Esophagus squamous epithelium (tissue), 5 donors: ENCODE results near the gene REV3L. TPM values are rescaled to one million over a fixed set of nuclear protein-coding genes. Genes with fewer than 3 reads are reported as not detected.

Source experiments
- DNase-seq: peaks from one replicate; lab custom pipeline; 2025; lab: John Stamatoyannopoulos, UW
- H3K27ac ChIP-seq, 4 donors: fragments of 200-600 bp; sonication (generic); one replicate each; pipeline ENCODE4 v1.5.1; 2016 to 2019; ENCODE audit warnings: mild to moderate bottlenecking in 1 of 4
- H3K27me3 ChIP-seq, 4 donors: fragments of 200-600 bp; sonication (generic); 1 replicate in 3 of 4; 2 replicates in 1 of 4; pipeline versions ENCODE4 v1.5.1 to v1.6.0; 2017 to 2021; ENCODE audit warnings: antibody characterized with exemption in 1 of 4
- H3K36me3 ChIP-seq, 3 donors: fragments of 200-600 bp; sonication (generic); one replicate each; pipeline ENCODE4 v1.5.1; 2016 to 2019
- H3K4me1 ChIP-seq, 3 donors: fragments of 200-600 bp; sonication (generic); one replicate each; pipeline ENCODE4 v1.5.1; 2017 to 2019
- H3K4me3 ChIP-seq, 4 donors: fragments of 200-600 bp; sonication (generic); 1 replicate in 3 of 4; 2 replicates in 1 of 4; pipeline ENCODE4 v1.5.1; 2016 to 2019; ENCODE audit warnings: mild to moderate bottlenecking in 2 of 4, moderate library complexity in 1 of 4
- H3K9me3 ChIP-seq, 3 donors: fragments of 200-600 bp; sonication (generic); one replicate each; pipeline ENCODE4 v1.5.1; 2016 to 2019
- POLR2A ChIP-seq, 4 donors: fragments of 450-650 bp; IDR thresholded peaks; one replicate each; pipeline ENCODE4 v1.6.1; 2017; ENCODE audit warnings: antibody characterized with exemption in 4 of 4, mild to moderate bottlenecking in 4 of 4, moderate library complexity in 3 of 4
- WGBS, 2 donors: methylation state at CpG; one replicate each; pipeline ENCODE4 v1.1.5; 2018; 5-methylcytosine and 5-hydroxymethylcytosine counted together
- intact Hi-C: fragments of 100-400 bp; cut with DNase I; formaldehyde crosslinking; loops from one replicate; pipeline ENCODE4 v1.15.0; 2022
- total RNA-seq, 4 donors: library from RNA; depleted of rRNA; stranded (reverse); fragments of >200 nt; gene quantifications; one replicate each; pipeline ENCODE4 v1.1.0, GENCODE V29; 2016
- TF ChIP-seq, protein P1 (sequence below), 6 experiments: fragments of 450-650 bp in 4 of 6; fragments of 200-600 bp in 2 of 6; sonication (generic) in 2 of 6; IDR thresholded peaks; one replicate each; pipeline ENCODE4 v1.5.1; 2016 to 2019; ENCODE audit warnings: antibody characterized with exemption in 6 of 6, mild to moderate bottlenecking in 4 of 6, moderate library complexity in 4 of 6
- donor health status: DM: yes; HTN: yes; CAD: no.

Gene REV3L, protein sequence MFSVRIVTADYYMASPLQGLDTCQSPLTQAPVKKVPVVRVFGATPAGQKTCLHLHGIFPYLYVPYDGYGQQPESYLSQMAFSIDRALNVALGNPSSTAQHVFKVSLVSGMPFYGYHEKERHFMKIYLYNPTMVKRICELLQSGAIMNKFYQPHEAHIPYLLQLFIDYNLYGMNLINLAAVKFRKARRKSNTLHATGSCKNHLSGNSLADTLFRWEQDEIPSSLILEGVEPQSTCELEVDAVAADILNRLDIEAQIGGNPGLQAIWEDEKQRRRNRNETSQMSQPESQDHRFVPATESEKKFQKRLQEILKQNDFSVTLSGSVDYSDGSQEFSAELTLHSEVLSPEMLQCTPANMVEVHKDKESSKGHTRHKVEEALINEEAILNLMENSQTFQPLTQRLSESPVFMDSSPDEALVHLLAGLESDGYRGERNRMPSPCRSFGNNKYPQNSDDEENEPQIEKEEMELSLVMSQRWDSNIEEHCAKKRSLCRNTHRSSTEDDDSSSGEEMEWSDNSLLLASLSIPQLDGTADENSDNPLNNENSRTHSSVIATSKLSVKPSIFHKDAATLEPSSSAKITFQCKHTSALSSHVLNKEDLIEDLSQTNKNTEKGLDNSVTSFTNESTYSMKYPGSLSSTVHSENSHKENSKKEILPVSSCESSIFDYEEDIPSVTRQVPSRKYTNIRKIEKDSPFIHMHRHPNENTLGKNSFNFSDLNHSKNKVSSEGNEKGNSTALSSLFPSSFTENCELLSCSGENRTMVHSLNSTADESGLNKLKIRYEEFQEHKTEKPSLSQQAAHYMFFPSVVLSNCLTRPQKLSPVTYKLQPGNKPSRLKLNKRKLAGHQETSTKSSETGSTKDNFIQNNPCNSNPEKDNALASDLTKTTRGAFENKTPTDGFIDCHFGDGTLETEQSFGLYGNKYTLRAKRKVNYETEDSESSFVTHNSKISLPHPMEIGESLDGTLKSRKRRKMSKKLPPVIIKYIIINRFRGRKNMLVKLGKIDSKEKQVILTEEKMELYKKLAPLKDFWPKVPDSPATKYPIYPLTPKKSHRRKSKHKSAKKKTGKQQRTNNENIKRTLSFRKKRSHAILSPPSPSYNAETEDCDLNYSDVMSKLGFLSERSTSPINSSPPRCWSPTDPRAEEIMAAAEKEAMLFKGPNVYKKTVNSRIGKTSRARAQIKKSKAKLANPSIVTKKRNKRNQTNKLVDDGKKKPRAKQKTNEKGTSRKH (N-terminal part only)
- total RNA-seq = 10 to 100 TPM in 3 of 4 donors, 1 to 10 TPM in 1; 7.0 to 47.1 (median 18.8) TPM

DNA sequence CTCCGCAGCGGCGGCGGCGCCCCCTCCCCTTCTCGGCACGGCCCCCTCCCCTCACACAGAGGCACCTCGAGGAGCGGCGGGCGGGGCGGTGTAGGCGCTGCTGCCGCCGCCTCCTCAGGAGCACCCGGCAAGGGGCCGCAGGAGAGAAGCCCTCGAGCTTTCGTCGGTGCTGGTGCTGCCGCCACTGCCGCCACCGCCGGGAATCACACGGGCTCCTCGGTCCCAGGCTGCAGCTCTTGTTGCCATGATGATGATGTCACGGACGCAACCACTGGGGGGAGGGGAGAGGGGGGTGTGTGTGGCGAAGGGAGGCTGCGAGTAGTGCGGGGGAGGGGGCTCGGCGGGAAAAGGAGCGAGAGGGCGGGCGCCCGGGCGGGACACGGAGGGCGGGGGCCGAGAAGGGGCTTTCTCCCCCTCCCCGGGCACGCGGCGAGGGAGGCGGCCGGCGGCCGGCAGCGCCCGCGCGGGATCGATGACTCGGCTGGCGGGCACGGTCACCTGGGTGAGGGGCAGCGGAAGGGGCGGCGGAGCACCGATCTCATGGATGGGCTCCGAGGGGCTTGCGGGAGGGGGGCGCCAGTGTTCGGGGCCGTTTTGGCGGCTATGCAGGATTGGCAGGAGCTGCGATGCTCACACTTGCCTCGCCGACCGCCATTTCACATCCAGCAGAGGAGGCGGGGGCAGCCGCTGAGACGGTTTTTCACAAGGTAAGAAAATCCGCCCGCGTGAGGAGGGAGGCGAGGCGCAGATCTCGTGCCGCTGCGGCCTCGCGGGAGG, at the start of gene REV3L:
Gene REV3L (minus strand): TSS at position 260 of the 777 bp plus-strand sequence. CDS start 330 bp downstream, outside the sequence.
- Histone ChIP-seq H3K27me3 (no peaks in the 10 kb centered on the region), H3K4me3 (peak within 1 kb of the TSS; percentile 79 to 99 (median 94)), H3K9me3 (no peaks in the 10 kb centered on the region), H3K36me3 (no peaks in the 10 kb centered on the region), H3K4me1 (peaks cover 10 to 54% (median 21%) of the 10 kb centered on the region in 3 donors), H3K27ac (peak within 1 kb of the TSS; percentile 96 to 100 (median 100))
- TF ChIP-seq, protein P1, sequence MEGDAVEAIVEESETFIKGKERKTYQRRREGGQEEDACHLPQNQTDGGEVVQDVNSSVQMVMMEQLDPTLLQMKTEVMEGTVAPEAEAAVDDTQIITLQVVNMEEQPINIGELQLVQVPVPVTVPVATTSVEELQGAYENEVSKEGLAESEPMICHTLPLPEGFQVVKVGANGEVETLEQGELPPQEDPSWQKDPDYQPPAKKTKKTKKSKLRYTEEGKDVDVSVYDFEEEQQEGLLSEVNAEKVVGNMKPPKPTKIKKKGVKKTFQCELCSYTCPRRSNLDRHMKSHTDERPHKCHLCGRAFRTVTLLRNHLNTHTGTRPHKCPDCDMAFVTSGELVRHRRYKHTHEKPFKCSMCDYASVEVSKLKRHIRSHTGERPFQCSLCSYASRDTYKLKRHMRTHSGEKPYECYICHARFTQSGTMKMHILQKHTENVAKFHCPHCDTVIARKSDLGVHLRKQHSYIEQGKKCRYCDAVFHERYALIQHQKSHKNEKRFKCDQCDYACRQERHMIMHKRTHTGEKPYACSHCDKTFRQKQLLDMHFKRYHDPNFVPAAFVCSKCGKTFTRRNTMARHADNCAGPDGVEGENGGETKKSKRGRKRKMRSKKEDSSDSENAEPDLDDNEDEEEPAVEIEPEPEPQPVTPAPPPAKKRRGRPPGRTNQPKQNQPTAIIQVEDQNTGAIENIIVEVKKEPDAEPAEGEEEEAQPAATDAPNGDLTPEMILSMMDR (IDR thresholded peaks at IDR 0.05) = no peak
- peak in 2 of 4 donors; percentile 55 to 59 for TF ChIP-seq POLR2A (IDR thresholded peaks at IDR 0.05)
- WGBS, 2 donors = no CpG with 5 or more reads among the region's 84 CpGs
- intact Hi-C loops = loop anchor here (10.0 kb wide), 2 partner anchors 72 to 228 kb away; a partner anchor contains a TSS
- DNase-seq = peak; percentile 63

DNA sequence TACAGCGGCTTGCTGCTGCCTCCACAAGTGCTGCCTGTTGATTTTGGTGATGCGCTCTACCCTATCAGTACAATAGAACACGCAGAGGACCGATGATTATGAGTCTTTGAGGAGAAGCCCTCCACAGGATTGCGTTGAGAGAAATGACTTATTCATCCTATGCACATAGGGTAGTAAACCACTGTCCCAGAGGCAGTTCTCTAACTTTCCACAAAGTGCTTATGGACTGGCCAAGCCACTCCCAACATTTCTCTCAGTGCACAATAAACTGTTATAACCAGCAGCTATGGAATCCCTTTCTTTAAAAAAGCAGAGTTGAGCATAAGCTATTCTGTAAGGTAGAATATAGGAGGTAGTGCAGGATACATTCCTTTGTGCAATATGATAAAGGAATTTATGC, 48.2 kb upstream of the REV3L start:
- no peak overlapping the region for H3K27ac ChIP-seq
- 92% methylated on average over 5 of the region's 5 CpGs for WGBS, 2 donors
- intact Hi-C loops = no loop called here
- TF ChIP-seq POLR2A (IDR thresholded peaks at IDR 0.05) = no peak
- TF ChIP-seq, protein P1 (IDR thresholded peaks at IDR 0.05) = no peak
- DNase-seq = no peak
- no peak overlapping the region for H3K4me3 ChIP-seq
- H3K27me3 ChIP-seq = no peaks in the 10 kb centered on the region
- H3K36me3 ChIP-seq = no peaks in the 10 kb centered on the region
- no peaks in the 10 kb centered on the region for H3K9me3 ChIP-seq
- peaks cover 0 to 7% (median 3%) of the 10 kb centered on the region in 3 donors for H3K4me1 ChIP-seq

GRCh38 chr6:111530667-111531066, 47.6 kb upstream of the REV3L start:
- no peak for DNase-seq
- 96 to 99% methylated on average over 8 of the region's 8 CpGs for WGBS, 2 donors
- intact Hi-C loops = no loop called here
- Histone ChIP-seq H3K9me3 (no peaks in the 10 kb centered on the region), H3K4me1 (peaks cover 0 to 7% (median 3%) of the 10 kb centered on the region in 3 donors), H3K4me3 (no peak overlapping the region), H3K27ac (no peak overlapping the region), H3K27me3 (no peaks in the 10 kb centered on the region), H3K36me3 (no peaks in the 10 kb centered on the region)
- no peak for TF ChIP-seq POLR2A (IDR thresholded peaks at IDR 0.05)
- TF ChIP-seq, protein P1 (IDR thresholded peaks at IDR 0.05) = no peak

DNA sequence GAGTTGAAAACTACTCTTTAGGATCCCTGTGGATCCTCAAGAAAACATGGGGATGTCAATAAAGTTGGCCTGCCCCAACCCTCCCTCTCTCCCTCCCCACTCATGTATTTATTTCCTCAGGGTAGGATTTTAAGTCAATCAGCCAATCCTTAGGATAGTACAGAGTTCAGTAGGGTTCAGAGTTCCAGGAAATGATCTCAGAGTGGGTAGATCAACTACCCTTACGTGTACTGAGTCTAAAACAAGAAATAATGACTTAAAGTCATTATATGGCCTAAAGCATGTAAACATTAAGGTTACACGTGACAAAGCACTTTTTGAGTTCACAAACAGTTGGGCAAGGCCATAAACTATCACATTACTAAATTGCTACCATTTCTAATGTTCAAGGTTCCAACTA, 47.2 kb upstream of the REV3L start:
- intact Hi-C loops = no loop called here
- Histone ChIP-seq H3K4me1 (peaks cover 0 to 7% (median 3%) of the 10 kb centered on the region in 3 donors), H3K27ac (no peak overlapping the region), H3K36me3 (no peaks in the 10 kb centered on the region), H3K4me3 (no peak overlapping the region), H3K27me3 (no peaks in the 10 kb centered on the region), H3K9me3 (no peaks in the 10 kb centered on the region)
- no peak for DNase-seq
- TF ChIP-seq, protein P1 (IDR thresholded peaks at IDR 0.05) = no peak
- no peak for TF ChIP-seq POLR2A (IDR thresholded peaks at IDR 0.05)
- 62 to 67% methylated on average over 2 of the region's 2 CpGs for WGBS, 2 donors
